HCT116 (cell line): Measurements from ENCODE around the gene FCRL5. TPM values are rescaled to one million over a fixed set of nuclear protein-coding genes. Genes with fewer than 3 reads are reported as not detected.

Experiments used
- ATAC-seq: fragments of 200-7000 bp; cut with Tn5 transposase; 2 replicates; pipeline ENCODE4 v1.9.1; 2020; ENCODE audit warnings: mild to moderate bottlenecking, moderate library complexity
- BruUV-seq: library from RNA; stranded (reverse); fragments of 400-500 nt; replicated peaks from 2 replicates; lab custom pipeline; 2021; lab: Mats Ljungman, UMichigan
- CTCF ChIA-PET: fragments of 300-600 bp; sonication (Branson Sonifier 250); formaldehyde crosslinking; loops from one replicate; lab custom pipeline; 2021; ENCODE audit warnings: antibody characterized with exemption; lab: Charles Lee
- POLR2A ChIA-PET: fragments of 300-600, 350-600 bp; sonication (Branson Sonifier 250); formaldehyde crosslinking; loops from one replicate; lab custom pipeline; 2021; ENCODE audit warnings: antibody characterized with exemption; lab: Charles Lee
- RAD21 ChIA-PET, 2 experiments: fragments of 300-600 bp; sonication (Branson Sonifier 250); formaldehyde crosslinking; loops; one replicate each; lab custom pipeline; 2023; ENCODE audit warnings: low total read pairs in 2 of 2; ENCODE audit not compliant: uncharacterized antibody in 2 of 2, unreplicated experiment in 2 of 2, low non-redundant PET in 1 of 2; lab: Charles Lee
- DNase-seq: peaks from one replicate; pipeline ENCODE4 v3.0.0-alpha.2; 2010; ENCODE audit warnings: low read depth, low spot score
- H2AFZ ChIP-seq: fragments of 200-600 bp; shearing (Covaris generic), sonication (generic); 2 replicates; pipeline ENCODE4 v1.6.1; 2017; ENCODE audit warnings: low read depth, mixed run types, mixed read lengths, antibody characterized with exemption, low read length; ENCODE audit not compliant: poor library complexity, severe bottlenecking
- H3K27ac ChIP-seq: 2 replicates; pipeline ENCODE4 v1.5.1; 2012; ENCODE audit warnings: low read depth, low read length
- H3K27me3 ChIP-seq: fragments of 200-600 bp; sonication (generic); 2 replicates; pipeline ENCODE4 v1.6.1; 2016; ENCODE audit warnings: mixed run types, low read length, mixed read lengths; ENCODE audit not compliant: insufficient read depth
- H3K36me3 ChIP-seq, 2 experiments: fragments of 200-500 bp in 1 of 2; fragments of 200-600 bp in 1 of 2; sonication (Bioruptor generic) in 1 of 2; sonication (generic) in 1 of 2; 2 replicates each; pipeline versions ENCODE4 v1.5.1 to v1.6.1; 2014 to 2016; ENCODE audit warnings: low read length in 2 of 2, inconsistent platforms in 1 of 2, mixed read lengths in 1 of 2, mixed run types in 1 of 2; ENCODE audit not compliant: insufficient read depth in 2 of 2, control insufficient read depth in 1 of 2
- H3K4me1 ChIP-seq, 2 experiments: fragments of 200-600 bp in 1 of 2; sonication (generic) in 1 of 2; 2 replicates each; pipeline versions ENCODE4 v1.5.1 to v1.6.1; 2012 to 2017; ENCODE audit warnings: low read length in 2 of 2, inconsistent platforms in 1 of 2, mild to moderate bottlenecking in 1 of 2, mixed read lengths in 1 of 2, mixed run types in 1 of 2, moderate library complexity in 1 of 2; ENCODE audit not compliant: insufficient read depth in 2 of 2, control insufficient read depth in 1 of 2
- H3K4me2 ChIP-seq: fragments of 200-600 bp; sonication (generic); 2 replicates; pipeline ENCODE4 v1.6.1; 2017; ENCODE audit warnings: mixed run types, low read length, mixed read lengths
- H3K4me3 ChIP-seq, 2 experiments: fragments of 200-600 bp in 1 of 2; sonication (generic) in 1 of 2; replicated peaks in 1 of 2; 2 replicates each; pipeline ENCODE4 v1.5.1; 2011 to 2016; ENCODE audit warnings: low read length in 2 of 2, control low read depth in 1 of 2, low read depth in 1 of 2, mild to moderate bottlenecking in 1 of 2, mixed read lengths in 1 of 2, mixed run types in 1 of 2
- H3K79me2 ChIP-seq: fragments of 200-600 bp; sonication (generic); 2 replicates; pipeline ENCODE4 v1.6.1; 2017; ENCODE audit warnings: mild to moderate bottlenecking, mixed run types, low read length, moderate library complexity, mixed read lengths; ENCODE audit not compliant: insufficient read depth
- H3K9ac ChIP-seq: fragments of 200-600 bp; sonication (generic); 2 replicates; pipeline ENCODE4 v1.6.1; 2016; ENCODE audit warnings: low read length, mixed read lengths
- H3K9me2 ChIP-seq: fragments of 200-600 bp; sonication (generic), shearing (Covaris generic); 2 replicates; pipeline ENCODE4 v1.6.1; 2017; ENCODE audit warnings: mixed run types, mild to moderate bottlenecking, moderate library complexity; ENCODE audit not compliant: insufficient read depth
- H3K9me3 ChIP-seq, 2 experiments: fragments of 200-500 bp in 1 of 2; fragments of 200-600 bp in 1 of 2; sonication (Bioruptor generic) in 1 of 2; sonication (generic) in 1 of 2; 2 replicates each; pipeline ENCODE4 v1.6.1; 2014 to 2017; ENCODE audit warnings: low read length in 2 of 2, mixed read lengths in 2 of 2, inconsistent platforms in 1 of 2, low read depth in 1 of 2, mild to moderate bottlenecking in 1 of 2, mixed run types in 1 of 2, moderate library complexity in 1 of 2; ENCODE audit not compliant: control insufficient read depth in 1 of 2, insufficient read depth in 1 of 2
- H4K20me1 ChIP-seq: fragments of 200-600 bp; sonication (generic), shearing (Covaris generic); 2 replicates; pipeline ENCODE4 v1.6.1; 2017; ENCODE audit warnings: mixed run types, mild to moderate bottlenecking, moderate library complexity; ENCODE audit not compliant: insufficient read depth
- ATF3 ChIP-seq: IDR thresholded peaks from 2 replicates; pipeline ENCODE4 v1.6.1; 2012
- CBX3 ChIP-seq: IDR thresholded peaks from 2 replicates; pipeline ENCODE4 v1.6.1; 2012; ENCODE audit warnings: low read depth
- CEBPB ChIP-seq: IDR thresholded peaks from 2 replicates; pipeline ENCODE4 v1.6.1; 2012; ENCODE audit warnings: low read depth
- CTCF ChIP-seq, 3 experiments: fragments of 200-600 bp in 1 of 3; sonication (generic) in 1 of 3; IDR thresholded peaks in 2 of 3; conservative IDR thresholded peaks in 1 of 3; 2 replicates each; pipeline ENCODE4 v1.5.1; 2012 to 2017; ENCODE audit warnings: low read depth in 2 of 3, low read length in 2 of 3, antibody characterized with exemption in 1 of 3, borderline replicate concordance in 1 of 3, control low read depth in 1 of 3, mild to moderate bottlenecking in 1 of 3, mixed read lengths in 1 of 3, mixed run types in 1 of 3, moderate library complexity in 1 of 3; ENCODE audit not compliant: insufficient read depth in 1 of 3
- EGR1 ChIP-seq: IDR thresholded peaks from 2 replicates; pipeline ENCODE4 v1.6.1; 2012; ENCODE audit warnings: low read depth
- ELF1 ChIP-seq: IDR thresholded peaks from 2 replicates; pipeline ENCODE4 v1.6.1; 2012; ENCODE audit warnings: low read depth, borderline replicate concordance
- EZH2phosphoT487 ChIP-seq: fragments of 200-600 bp; IDR thresholded peaks from 2 replicates; pipeline ENCODE4 v1.6.1; 2018; ENCODE audit warnings: antibody characterized with exemption, borderline replicate concordance
- FOSL1 ChIP-seq: IDR thresholded peaks from 2 replicates; pipeline ENCODE4 v1.6.1; 2012; ENCODE audit warnings: low read depth
- JUND ChIP-seq: IDR thresholded peaks from 2 replicates; pipeline ENCODE4 v1.6.1; 2012
- POLR2A ChIP-seq: IDR thresholded peaks from 2 replicates; pipeline ENCODE4 v1.7.0; 2011; ENCODE audit warnings: borderline replicate concordance; ENCODE audit not compliant: insufficient read depth, insufficient read length; ENCODE audit errors: extremely low read depth
- POLR2AphosphoS5 ChIP-seq: IDR thresholded peaks from 2 replicates; pipeline ENCODE4 v1.6.1; 2011; ENCODE audit warnings: mild to moderate bottlenecking, low read depth, low read length, moderate library complexity
- RAD21 ChIP-seq: IDR thresholded peaks from 2 replicates; pipeline ENCODE4 v1.6.1; 2012; ENCODE audit warnings: low read depth, mild to moderate bottlenecking
- SIN3A ChIP-seq: IDR thresholded peaks from 2 replicates; pipeline ENCODE4 v1.6.1; 2012; ENCODE audit warnings: low read depth
- SRF ChIP-seq: IDR thresholded peaks from 2 replicates; pipeline ENCODE4 v1.6.1; 2012; ENCODE audit warnings: low read depth
- ZBTB33 ChIP-seq: IDR thresholded peaks from 2 replicates; pipeline ENCODE4 v1.6.1; 2011; ENCODE audit warnings: mild to moderate bottlenecking, low read length, moderate library complexity; ENCODE audit not compliant: insufficient replicate concordance; ENCODE audit errors: extremely low read depth
- intact Hi-C: fragments of 100-400 bp; cut with micrococcal nuclease; formaldehyde crosslinking; loops from 2 replicates; pipeline ENCODE4 v1.10.0; 2022
- total RNA-seq: library from RNA; stranded (reverse); gene quantifications from one replicate; pipeline ENCODE4 v1.2.1, GENCODE V29; 2021; ENCODE audit not compliant: unreplicated experiment

The FCRL5 gene
- total RNA-seq, 1 experiment from 2014 or later: not detected

- ATAC-seq: no peak
Observed at GRCh38 chr1:157498736-157499090, 53.6 kb downstream of the FCRL5 start.

GRCh38 chr1:157497987-157498735, 54.2 kb downstream of the FCRL5 start:
- H4K20me1 ChIP-seq: no peaks in the 10 kb centered on the region
- no peaks in the 10 kb centered on the region for H3K9me3 ChIP-seq
- H3K27me3 ChIP-seq: peaks cover 19% of the 10 kb centered on the region
- no peak overlapping the region for H3K4me2 ChIP-seq
- ChIA-PET CTCF (no interaction called here), POLR2A (no interaction called here), RAD21 (interaction anchor here in 1 of 2 experiments (0.6 kb wide), 1 partner anchor 735 kb away, joined by 3 read pairs; no protein-coding TSS in a partner anchor)
- no peak overlapping the region for H2AFZ ChIP-seq
- no peaks in the 10 kb centered on the region for H3K36me3 ChIP-seq
- no peak overlapping the region for H3K4me3 ChIP-seq
- no peaks in the 10 kb centered on the region for H3K79me2 ChIP-seq
- no peaks in the 10 kb centered on the region for H3K9me2 ChIP-seq
- ATAC-seq (no peak), DNase-seq (no peak)
- intact Hi-C loops: no loop called here
- H3K9ac ChIP-seq: no peak overlapping the region
- H3K27ac ChIP-seq: no peak overlapping the region
- no TSS peak for BruUV-seq
- H3K4me1 ChIP-seq: no peaks in the 10 kb centered on the region
- TF ChIP-seq CTCF (IDR thresholded peaks at IDR 0.05 in 2 of 3, conservative IDR thresholded peaks at IDR 0.05 in 1 of 3; ENCODE audit: borderline replicate concordance in 1 of 3, insufficient read depth in 1 of 3, low read depth in 2 of 3, low read length in 2 of 3): no peak
- no peak for TF ChIP-seq SRF
- no peak for TF ChIP-seq ELF1
- TF ChIP-seq EGR1: no peak
- no peak for TF ChIP-seq EZH2phosphoT487
- no peak for TF ChIP-seq CEBPB
- TF ChIP-seq POLR2A: no peak
- no peak for TF ChIP-seq SIN3A
- TF ChIP-seq RAD21: no peak
- TF ChIP-seq CBX3: no peak
- no peak for TF ChIP-seq FOSL1
- TF ChIP-seq ATF3: no peak
- no peak for TF ChIP-seq POLR2AphosphoS5
- TF ChIP-seq JUND: no peak

More at GRCh38 chr1:157498736-157499090, 53.6 kb downstream of the FCRL5 start:
- DNase-seq: no peak
- Histone ChIP-seq H4K20me1 (no peaks in the 10 kb centered on the region), H3K4me1 (no peaks in the 10 kb centered on the region), H3K4me2 (no peak overlapping the region), H2AFZ (no peak overlapping the region), H3K27me3 (peaks cover 15% of the 10 kb centered on the region), H3K9ac (no peak overlapping the region), H3K9me2 (no peaks in the 10 kb centered on the region), H3K9me3 (no peaks in the 10 kb centered on the region), H3K4me3 (no peak overlapping the region), H3K36me3 (no peaks in the 10 kb centered on the region), H3K79me2 (no peaks in the 10 kb centered on the region), H3K27ac (no peak overlapping the region)
- CTCF ChIA-PET: no interaction called here
- POLR2A ChIA-PET: no interaction called here
- RAD21 ChIA-PET: no interaction called here
- BruUV-seq: no TSS peak
- intact Hi-C loops: no loop called here
- no peak for TF ChIP-seq ZBTB33
